Kidney (tissue), 14 donors: ENCODE results near the gene NAA25. TPM values are rescaled to one million over a fixed set of nuclear protein-coding genes. Genes with fewer than 3 reads are reported as not detected.

ENCODE experiments used
- DNase-seq, 5 donors: peaks; one replicate each; pipeline ENCODE4 v3.0.0-alpha.2; 2013 to 2020
- FAIRE-seq: peaks from 2 replicates; lab custom pipeline; 2012; peaks lifted over from hg19 to GRCh38; lab: Jason Lieb, UNC
- H3K27ac ChIP-seq, 2 donors: one replicate each; pipeline ENCODE4 v1.7.0; 2013; ENCODE audit warnings: low read depth in 2 of 2, low read length in 2 of 2, inconsistent platforms in 1 of 2
- H3K27me3 ChIP-seq: one replicate; pipeline ENCODE4 v1.7.1; 2013; ENCODE audit warnings: low read length, inconsistent platforms; ENCODE audit not compliant: control insufficient read depth, insufficient read depth
- H3K36me3 ChIP-seq, 3 donors: one replicate each; pipeline versions ENCODE4 v1.7.0 to v1.7.1; 2013; ENCODE audit warnings: low read length in 3 of 3, control low read depth in 1 of 3, inconsistent platforms in 1 of 3; ENCODE audit not compliant: insufficient read depth in 3 of 3, control insufficient read depth in 2 of 3
- H3K4me1 ChIP-seq, 3 donors: one replicate each; pipeline versions ENCODE4 v1.7.0 to v1.7.1; 2013; ENCODE audit warnings: low read length in 3 of 3, inconsistent platforms in 1 of 3, low read depth in 1 of 3; ENCODE audit not compliant: control insufficient read depth in 2 of 3, insufficient read depth in 2 of 3
- H3K4me3 ChIP-seq, 3 donors: one replicate each; pipeline versions ENCODE4 v1.7.0 to v1.8.1; 2013; ENCODE audit warnings: low read length in 3 of 3, control low read depth in 1 of 3, inconsistent platforms in 1 of 3
- H3K9ac ChIP-seq, 3 donors: one replicate each; pipeline versions ENCODE4 v1.7.0 to v1.7.1; 2013; ENCODE audit warnings: low read length in 3 of 3, control low read depth in 1 of 3, inconsistent platforms in 1 of 3
- H3K9me3 ChIP-seq, 3 donors: one replicate each; pipeline versions ENCODE4 v1.7.0 to v1.7.1; 2013; ENCODE audit warnings: low read length in 3 of 3, control low read depth in 1 of 3, inconsistent platforms in 1 of 3; ENCODE audit not compliant: control insufficient read depth in 2 of 3, insufficient read depth in 1 of 3
- intact Hi-C: fragments of 100-400 bp; cut with DNase I; formaldehyde crosslinking; loops from one replicate; pipeline ENCODE4 v1.11.1; 2022
- polyA plus RNA-seq: library from polyadenylated mRNA; stranded (reverse); fragments of 350-450 nt; fragmentation: Illumina TruSeq; extraction: RNeasy Lipid Tissue Mini Kit (QIAGEN cat#74804); gene quantifications from one replicate; pipeline ENCODE4 v1.2.3, GENCODE V29; 2014; ENCODE audit warnings: low read depth, low replicate concordance; ENCODE audit not compliant: insufficient read depth
- total RNA-seq: library from RNA; stranded (reverse); fragmentation: NEBNext Ultra II Directional; extraction: Animal tissue kit (Norgen Biotek cat#: 25700); gene quantifications from one replicate; pipeline ENCODE4 v1.2.1, GENCODE V29; 2021
- TF ChIP-seq, protein P1 (sequence below): IDR thresholded peaks from 3 replicates; pipeline ENCODE4 v1.5.1; 2012; ENCODE audit warnings: mild to moderate bottlenecking, moderate library complexity, borderline replicate concordance; ENCODE audit not compliant: insufficient read depth; ENCODE audit errors: extremely low read depth
- donor health status: control.
- donor health status: control.
- donor health status: control.
- donor health status: control.
- donor health status: control.
- donor health status: DM: yes; HTN: yes; CAD: no.
- donor health status: Normal renal cell carcinoma (clear cell type).

Gene NAA25
- total and polyA plus RNA-seq, 2 donors from 2014 or later = 3.2 to 22.8 TPM

DNA sequence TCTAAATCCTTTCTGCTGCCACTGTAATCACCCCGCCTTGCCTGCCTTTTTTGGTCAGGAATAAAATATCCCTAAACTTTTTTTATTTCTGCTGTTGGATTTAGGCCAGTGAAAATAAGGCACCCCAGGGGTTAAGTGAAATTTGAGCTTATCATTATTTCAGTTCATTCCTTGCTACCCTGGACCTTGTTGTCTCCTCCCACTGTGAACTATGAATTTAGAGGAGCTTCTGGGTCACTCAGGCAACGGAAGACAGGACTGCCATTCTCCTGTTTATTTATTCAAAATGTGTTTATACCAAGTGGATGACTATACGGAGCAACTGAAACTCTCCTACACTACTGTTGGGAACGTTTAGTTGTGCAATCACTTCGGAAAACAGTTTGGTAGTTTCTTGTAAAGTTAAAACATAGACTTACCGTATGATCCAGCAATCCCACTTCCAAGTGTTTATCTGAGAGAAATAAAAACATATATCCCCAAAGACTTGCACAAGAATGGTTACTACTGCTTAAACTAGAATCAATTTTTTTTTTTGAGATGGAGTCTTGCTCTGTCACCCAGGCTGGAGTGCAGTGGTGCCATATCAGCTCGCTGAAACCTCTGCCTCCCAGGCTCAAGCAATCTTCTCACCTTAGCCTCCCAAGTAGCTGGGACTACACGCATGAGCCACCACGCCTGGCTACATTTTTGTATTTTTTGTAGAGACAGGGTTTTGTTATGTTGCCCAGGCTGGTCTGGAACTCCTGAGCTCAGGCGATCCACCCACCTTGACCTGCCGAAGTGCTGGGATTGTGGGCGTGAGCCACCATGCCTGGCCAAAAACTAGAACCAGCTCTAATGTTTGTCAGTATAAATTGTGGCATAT is 14.5 kb upstream of the NAA25 start:
- Histone ChIP-seq H3K27me3 (no peaks in the 10 kb centered on the region), H3K36me3 (no peaks in the 10 kb centered on the region), H3K9ac (no peak overlapping the region), H3K4me3 (no peak overlapping the region), H3K9me3 (no peaks in the 10 kb centered on the region), H3K4me1 (peaks cover 0 to 7% (median 3%) of the 10 kb centered on the region in 3 donors), H3K27ac (no peak overlapping the region)
- FAIRE-seq = no peak
- TF ChIP-seq, protein P1, sequence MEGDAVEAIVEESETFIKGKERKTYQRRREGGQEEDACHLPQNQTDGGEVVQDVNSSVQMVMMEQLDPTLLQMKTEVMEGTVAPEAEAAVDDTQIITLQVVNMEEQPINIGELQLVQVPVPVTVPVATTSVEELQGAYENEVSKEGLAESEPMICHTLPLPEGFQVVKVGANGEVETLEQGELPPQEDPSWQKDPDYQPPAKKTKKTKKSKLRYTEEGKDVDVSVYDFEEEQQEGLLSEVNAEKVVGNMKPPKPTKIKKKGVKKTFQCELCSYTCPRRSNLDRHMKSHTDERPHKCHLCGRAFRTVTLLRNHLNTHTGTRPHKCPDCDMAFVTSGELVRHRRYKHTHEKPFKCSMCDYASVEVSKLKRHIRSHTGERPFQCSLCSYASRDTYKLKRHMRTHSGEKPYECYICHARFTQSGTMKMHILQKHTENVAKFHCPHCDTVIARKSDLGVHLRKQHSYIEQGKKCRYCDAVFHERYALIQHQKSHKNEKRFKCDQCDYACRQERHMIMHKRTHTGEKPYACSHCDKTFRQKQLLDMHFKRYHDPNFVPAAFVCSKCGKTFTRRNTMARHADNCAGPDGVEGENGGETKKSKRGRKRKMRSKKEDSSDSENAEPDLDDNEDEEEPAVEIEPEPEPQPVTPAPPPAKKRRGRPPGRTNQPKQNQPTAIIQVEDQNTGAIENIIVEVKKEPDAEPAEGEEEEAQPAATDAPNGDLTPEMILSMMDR = no peak
- peak in 2 of 5 donors; percentile 12 to 37 for DNase-seq
- intact Hi-C loops = no loop called here

DNA sequence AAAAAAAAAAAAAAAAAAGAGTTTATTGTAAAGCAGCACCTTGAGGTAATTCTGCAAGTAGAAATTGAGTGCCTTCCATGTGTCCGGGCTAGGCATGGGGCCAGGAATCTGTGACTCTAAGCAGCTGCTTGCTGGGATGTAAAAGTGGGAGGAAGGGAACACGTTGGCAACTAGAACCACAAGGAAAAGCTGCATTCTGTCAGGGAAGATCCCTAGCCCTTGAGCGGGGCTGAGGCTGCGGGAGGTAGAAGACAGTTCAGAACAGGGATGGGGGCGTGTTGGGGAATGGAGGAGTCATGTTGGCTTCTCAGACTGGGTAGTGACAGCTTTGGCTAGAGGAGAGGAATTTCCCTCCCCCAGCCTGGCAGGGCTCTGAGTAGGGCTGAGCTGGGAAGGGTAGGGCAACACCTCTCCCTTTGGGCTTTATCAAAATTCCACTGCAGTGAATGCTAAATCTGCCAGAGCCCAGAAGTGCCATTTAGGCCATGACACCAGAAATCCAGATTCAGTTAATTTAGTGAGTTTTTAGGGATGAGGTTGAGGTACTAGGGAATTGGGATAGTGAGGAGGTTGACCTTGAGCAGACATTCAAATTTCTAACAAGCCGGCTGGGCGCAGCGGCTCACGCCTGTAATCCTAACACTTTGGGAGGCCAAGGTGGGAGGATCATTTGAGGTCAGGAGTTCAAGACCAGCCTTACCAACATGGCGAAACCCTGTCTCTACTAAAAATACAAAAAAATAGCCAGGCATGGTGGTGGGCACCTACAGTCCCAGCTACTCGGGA is 13.4 kb upstream of the NAA25 start:
- H3K9me3 ChIP-seq = no peaks in the 10 kb centered on the region
- FAIRE-seq (no peak), DNase-seq (peak in 4 of 5 donors; percentile 17 to 76 (median 52))
- no peaks in the 10 kb centered on the region for H3K27me3 ChIP-seq
- peaks cover 0 to 7% (median 3%) of the 10 kb centered on the region in 3 donors for H3K4me1 ChIP-seq
- H3K27ac ChIP-seq = no peak overlapping the region
- intact Hi-C loops = no loop called here
- TF ChIP-seq, protein P1 = no peak
- H3K36me3 ChIP-seq = no peaks in the 10 kb centered on the region
- no peak overlapping the region for H3K4me3 ChIP-seq
- no peak overlapping the region for H3K9ac ChIP-seq

DNA sequence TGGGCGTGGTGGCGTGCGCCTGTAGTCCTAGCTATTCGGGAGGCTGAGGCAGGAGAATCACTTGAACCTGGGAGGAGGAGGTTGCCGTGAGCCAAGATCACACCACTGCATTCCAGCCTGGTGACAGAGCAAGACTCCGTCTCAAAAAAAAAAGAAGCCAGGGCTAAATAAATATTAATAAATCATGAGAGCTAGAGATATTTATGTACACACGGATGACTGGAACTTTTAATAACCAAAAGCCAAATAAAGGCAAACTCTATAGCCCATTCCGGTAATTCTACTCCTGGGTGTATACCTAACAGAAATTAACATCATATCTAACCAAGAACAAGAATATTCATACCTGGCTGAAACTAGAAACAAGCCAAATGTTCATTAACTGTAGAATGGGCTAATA is 9.1 kb upstream of the NAA25 start:
- no peak overlapping the region for H3K4me3 ChIP-seq
- H3K9ac ChIP-seq = no peak overlapping the region
- DNase-seq = no peak
- H3K36me3 ChIP-seq = no peaks in the 10 kb centered on the region
- no peaks in the 10 kb centered on the region for H3K27me3 ChIP-seq
- no peak overlapping the region for H3K27ac ChIP-seq
- FAIRE-seq = no peak
- no peaks in the 10 kb centered on the region for H3K9me3 ChIP-seq
- TF ChIP-seq, protein P1 = no peak
- intact Hi-C loops = no loop called here
- H3K4me1 ChIP-seq = peaks cover 0 to 6% (median 3%) of the 10 kb centered on the region in 3 donors
